Measurements from ENCODE around the gene IRAK1.
A peak's percentile ranks its signal among the peaks of the same experiment; 100 is the strongest.

GRCh38 chrX:154019633-154020528 lies at the start of gene IRAK1:
- TF ChIP-seq CTCF (IDR thresholded peaks at IDR 0.05) = peak in 2 of 12 donors; percentile 6 to 10
- no peak for TF ChIP-seq POLR2A (IDR thresholded peaks at IDR 0.05)

Data from heart left ventricle (tissue), 13 donors.